Esophagus squamous epithelium (tissue), 4 donors: ENCODE results near the gene CEP112.

Experiments used
- POLR2A ChIP-seq, 4 donors: fragments of 450-650 bp; IDR thresholded peaks; one replicate each; pipeline ENCODE4 v1.6.1; 2017; ENCODE audit warnings: antibody characterized with exemption in 4 of 4, mild to moderate bottlenecking in 4 of 4, moderate library complexity in 3 of 4
- TF ChIP-seq, protein P1 (sequence below), 6 experiments: fragments of 450-650 bp in 4 of 6; fragments of 200-600 bp in 2 of 6; sonication (generic) in 2 of 6; IDR thresholded peaks; one replicate each; pipeline ENCODE4 v1.5.1; 2016 to 2019; ENCODE audit warnings: antibody characterized with exemption in 6 of 6, mild to moderate bottlenecking in 4 of 6, moderate library complexity in 4 of 6

GRCh38 chr17:65674246-65675045 lies 517.5 kb downstream of the CEP112 start:
- TF ChIP-seq, protein P1, sequence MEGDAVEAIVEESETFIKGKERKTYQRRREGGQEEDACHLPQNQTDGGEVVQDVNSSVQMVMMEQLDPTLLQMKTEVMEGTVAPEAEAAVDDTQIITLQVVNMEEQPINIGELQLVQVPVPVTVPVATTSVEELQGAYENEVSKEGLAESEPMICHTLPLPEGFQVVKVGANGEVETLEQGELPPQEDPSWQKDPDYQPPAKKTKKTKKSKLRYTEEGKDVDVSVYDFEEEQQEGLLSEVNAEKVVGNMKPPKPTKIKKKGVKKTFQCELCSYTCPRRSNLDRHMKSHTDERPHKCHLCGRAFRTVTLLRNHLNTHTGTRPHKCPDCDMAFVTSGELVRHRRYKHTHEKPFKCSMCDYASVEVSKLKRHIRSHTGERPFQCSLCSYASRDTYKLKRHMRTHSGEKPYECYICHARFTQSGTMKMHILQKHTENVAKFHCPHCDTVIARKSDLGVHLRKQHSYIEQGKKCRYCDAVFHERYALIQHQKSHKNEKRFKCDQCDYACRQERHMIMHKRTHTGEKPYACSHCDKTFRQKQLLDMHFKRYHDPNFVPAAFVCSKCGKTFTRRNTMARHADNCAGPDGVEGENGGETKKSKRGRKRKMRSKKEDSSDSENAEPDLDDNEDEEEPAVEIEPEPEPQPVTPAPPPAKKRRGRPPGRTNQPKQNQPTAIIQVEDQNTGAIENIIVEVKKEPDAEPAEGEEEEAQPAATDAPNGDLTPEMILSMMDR (IDR thresholded peaks at IDR 0.05): no peak
- TF ChIP-seq POLR2A (IDR thresholded peaks at IDR 0.05): no peak
